GM10847 (cell line): ENCODE measurements around the gene KCNK4.

Experiments
- POLR2A ChIP-seq: IDR thresholded peaks from 2 replicates; pipeline ENCODE4 v1.6.1; 2011; ENCODE audit not compliant: insufficient read length; ENCODE audit errors: extremely low read depth

The KCNK4 gene

GRCh38 chr11:64262271-64263002 is 28.7 kb upstream of the KCNK4 start:
- no peak for TF ChIP-seq POLR2A

GRCh38 chr11:64263021-64263946 is 27.8 kb upstream of the KCNK4 start:
- TF ChIP-seq POLR2A: no peak

- TF ChIP-seq POLR2A: no peak
Measured at GRCh38 chr11:64263947-64264317, 27.2 kb upstream of the KCNK4 start.

- TF ChIP-seq POLR2A: no peak
Measured at GRCh38 chr11:64264371-64264852, 26.7 kb upstream of the KCNK4 start.

- no peak for TF ChIP-seq POLR2A
Measured at GRCh38 chr11:64265176-64266160, 25.6 kb upstream of the KCNK4 start.

GRCh38 chr11:64266339-64266738 is 24.8 kb upstream of the KCNK4 start:
- TF ChIP-seq POLR2A: no peak

- no peak for TF ChIP-seq POLR2A
Measured at GRCh38 chr11:64267207-64267945, 23.7 kb upstream of the KCNK4 start.

- TF ChIP-seq POLR2A: no peak
Measured at GRCh38 chr11:64268025-64268892, 22.8 kb upstream of the KCNK4 start.

- no peak for TF ChIP-seq POLR2A
Measured at GRCh38 chr11:64268893-64269539, 22.1 kb upstream of the KCNK4 start.

GRCh38 chr11:64269540-64270220 is 21.4 kb upstream of the KCNK4 start:
- peak; percentile 83 for TF ChIP-seq POLR2A

- TF ChIP-seq POLR2A: no peak
Measured at GRCh38 chr11:64275031-64275800, 15.9 kb upstream of the KCNK4 start.

GRCh38 chr11:64275841-64276240 is 15.3 kb upstream of the KCNK4 start:
- no peak for TF ChIP-seq POLR2A
